Muscle layer of duodenum (tissue), 2 donors: ENCODE measurements around the gene SAYSD1.

Experiments used
- H3K27ac ChIP-seq: one replicate; pipeline ENCODE4 v1.7.0; 2013; ENCODE audit warnings: mild to moderate bottlenecking, low read length
- H3K27me3 ChIP-seq: one replicate; pipeline ENCODE4 v1.7.0; 2013; ENCODE audit warnings: low read depth, mild to moderate bottlenecking, control low read depth, low read length
- H3K36me3 ChIP-seq, 2 donors: one replicate each; pipeline ENCODE4 v1.7.0; 2013; ENCODE audit warnings: low read length in 2 of 2, control low read depth in 1 of 2, mild to moderate bottlenecking in 1 of 2; ENCODE audit not compliant: insufficient read depth in 2 of 2, control insufficient read depth in 1 of 2
- H3K4me1 ChIP-seq, 2 donors: one replicate each; pipeline ENCODE4 v1.7.0; 2013; ENCODE audit warnings: low read length in 2 of 2, mild to moderate bottlenecking in 2 of 2, control low read depth in 1 of 2, moderate library complexity in 1 of 2; ENCODE audit not compliant: insufficient read depth in 2 of 2, control insufficient read depth in 1 of 2
- H3K4me3 ChIP-seq, 2 donors: one replicate each; pipeline ENCODE4 v1.7.0; 2013; ENCODE audit warnings: low read length in 2 of 2, low read depth in 1 of 2, mild to moderate bottlenecking in 1 of 2
- H3K9me3 ChIP-seq, 2 donors: one replicate each; pipeline ENCODE4 v1.7.0; 2013; ENCODE audit warnings: low read length in 2 of 2, control low read depth in 1 of 2, mild to moderate bottlenecking in 1 of 2; ENCODE audit not compliant: control insufficient read depth in 1 of 2
- donor health status: healthy.

Gene SAYSD1

DNA sequence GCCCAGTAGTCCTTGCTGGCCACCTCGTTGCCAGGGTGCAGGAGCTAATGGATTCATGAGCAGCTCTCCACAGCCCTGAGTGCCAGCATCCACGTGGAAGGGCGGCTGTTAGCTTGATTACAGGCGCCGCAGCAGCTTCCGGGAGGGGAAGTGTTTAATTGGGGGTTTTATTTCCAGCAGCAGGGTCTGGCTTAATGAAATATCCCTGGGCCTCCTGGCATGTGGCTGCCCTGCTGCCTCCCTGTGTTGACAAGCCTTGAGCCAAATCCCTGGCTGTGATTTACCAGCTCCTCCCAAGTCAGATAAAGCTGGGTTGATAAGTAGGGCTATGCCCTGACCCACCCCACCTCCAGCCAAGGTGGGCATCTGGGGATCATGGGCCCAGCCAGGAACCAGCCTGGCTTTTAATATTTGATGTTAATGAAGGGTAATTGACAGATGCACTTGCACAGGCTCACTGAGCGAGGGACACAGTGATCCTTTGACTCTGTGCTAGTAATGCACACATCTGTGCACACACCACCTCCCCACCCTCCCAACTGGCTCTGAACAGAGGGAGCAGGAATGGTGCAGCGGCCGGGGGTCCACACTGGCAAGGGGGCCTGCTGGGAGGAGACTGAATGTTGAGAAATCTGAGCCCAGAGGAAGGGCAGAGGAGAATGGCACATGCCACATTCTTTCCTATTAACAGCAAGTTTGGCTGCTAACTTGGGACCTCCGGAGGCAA lies 52.8 kb downstream of the SAYSD1 start:
- H3K27ac ChIP-seq = no peak overlapping the region
- no peaks in the 10 kb centered on the region for H3K4me1 ChIP-seq
- H3K9me3 ChIP-seq = no peaks in the 10 kb centered on the region
- H3K4me3 ChIP-seq = no peak overlapping the region
- H3K27me3 ChIP-seq = no peaks in the 10 kb centered on the region
- no peaks in the 10 kb centered on the region for H3K36me3 ChIP-seq

DNA sequence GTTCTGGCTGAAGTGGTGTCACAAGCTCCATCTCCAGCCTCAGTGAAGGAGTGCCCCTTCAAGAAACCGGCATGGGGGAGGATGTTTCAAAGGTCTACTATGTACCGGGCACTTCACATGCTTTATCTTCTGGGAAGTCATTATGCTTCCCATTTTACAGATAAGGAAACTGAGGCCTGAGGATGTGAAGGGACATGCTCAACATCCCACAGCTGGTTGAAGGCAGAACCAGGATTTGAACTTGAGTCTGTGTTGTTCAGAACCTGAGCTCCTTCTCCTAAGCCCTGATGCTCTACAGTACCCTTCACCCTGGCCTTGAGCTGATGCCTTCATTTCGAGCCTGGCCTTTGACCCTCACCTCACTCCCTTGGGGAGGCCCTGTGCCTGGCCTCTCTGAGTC lies 53.4 kb downstream of the SAYSD1 start:
- no peak overlapping the region for H3K27ac ChIP-seq
- no peaks in the 10 kb centered on the region for H3K9me3 ChIP-seq
- no peaks in the 10 kb centered on the region for H3K4me1 ChIP-seq
- H3K4me3 ChIP-seq = no peak overlapping the region
- H3K27me3 ChIP-seq = no peaks in the 10 kb centered on the region
- no peaks in the 10 kb centered on the region for H3K36me3 ChIP-seq

DNA sequence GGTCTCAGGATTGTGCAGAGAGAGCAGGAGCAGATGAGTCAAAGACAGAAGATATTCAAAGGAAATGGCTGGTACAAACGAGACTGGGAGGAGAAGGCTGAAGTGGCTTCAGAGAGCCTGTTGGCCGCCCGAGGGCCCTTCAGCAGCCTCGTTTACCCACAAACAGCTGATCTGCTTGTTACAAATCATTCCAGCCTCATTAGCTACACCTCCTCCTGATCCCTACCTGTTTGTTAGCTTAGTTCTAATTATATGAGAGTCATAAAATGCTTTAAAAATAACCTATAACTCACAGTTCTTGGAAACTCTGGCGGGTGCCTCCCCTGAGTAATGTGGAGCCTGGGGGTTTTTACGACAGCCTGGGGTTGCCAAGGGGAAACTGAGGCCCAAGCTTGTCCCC lies 53.8 kb downstream of the SAYSD1 start:
- Histone ChIP-seq H3K4me3 (no peak overlapping the region), H3K36me3 (no peaks in the 10 kb centered on the region), H3K27me3 (no peaks in the 10 kb centered on the region), H3K27ac (no peak overlapping the region), H3K9me3 (no peaks in the 10 kb centered on the region), H3K4me1 (no peaks in the 10 kb centered on the region)

DNA sequence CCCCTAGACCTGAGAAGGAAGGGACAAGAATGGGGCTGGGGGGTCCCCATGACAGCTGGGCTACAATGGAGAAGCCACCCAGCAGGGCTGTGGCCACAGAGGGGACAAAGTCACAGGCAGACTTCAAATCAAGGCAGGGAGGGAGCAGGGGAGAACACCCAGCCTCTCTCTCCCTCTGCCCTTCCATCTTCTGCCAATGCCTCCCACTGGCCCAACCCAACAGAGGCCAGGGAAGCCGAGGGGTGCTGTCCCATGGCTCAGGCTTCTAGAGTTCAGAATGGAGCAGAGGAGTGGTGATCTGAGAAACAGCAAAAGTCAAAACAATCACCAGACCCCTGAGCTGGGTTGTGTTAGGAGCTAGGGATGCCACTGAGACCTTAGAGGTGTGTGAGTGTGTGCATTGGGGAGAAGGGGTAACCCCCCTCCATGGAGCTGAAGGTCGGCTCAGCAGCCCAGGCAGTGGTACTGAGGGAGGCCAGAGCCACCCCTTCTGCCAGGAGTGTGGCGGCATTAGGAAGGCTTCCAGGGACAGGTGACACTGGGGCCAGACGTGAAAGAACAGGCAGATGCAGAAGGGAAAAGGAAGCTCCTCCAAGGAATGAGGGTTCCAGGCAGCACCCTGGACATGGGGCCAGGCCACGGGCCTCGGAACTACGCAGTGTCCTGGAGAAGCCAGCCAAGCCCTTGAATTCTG lies 54.4 kb downstream of the SAYSD1 start:
- H3K36me3 ChIP-seq = no peaks in the 10 kb centered on the region
- H3K4me3 ChIP-seq = no peak overlapping the region
- H3K4me1 ChIP-seq = no peaks in the 10 kb centered on the region
- no peaks in the 10 kb centered on the region for H3K27me3 ChIP-seq
- H3K27ac ChIP-seq = no peak overlapping the region
- H3K9me3 ChIP-seq = no peaks in the 10 kb centered on the region

DNA sequence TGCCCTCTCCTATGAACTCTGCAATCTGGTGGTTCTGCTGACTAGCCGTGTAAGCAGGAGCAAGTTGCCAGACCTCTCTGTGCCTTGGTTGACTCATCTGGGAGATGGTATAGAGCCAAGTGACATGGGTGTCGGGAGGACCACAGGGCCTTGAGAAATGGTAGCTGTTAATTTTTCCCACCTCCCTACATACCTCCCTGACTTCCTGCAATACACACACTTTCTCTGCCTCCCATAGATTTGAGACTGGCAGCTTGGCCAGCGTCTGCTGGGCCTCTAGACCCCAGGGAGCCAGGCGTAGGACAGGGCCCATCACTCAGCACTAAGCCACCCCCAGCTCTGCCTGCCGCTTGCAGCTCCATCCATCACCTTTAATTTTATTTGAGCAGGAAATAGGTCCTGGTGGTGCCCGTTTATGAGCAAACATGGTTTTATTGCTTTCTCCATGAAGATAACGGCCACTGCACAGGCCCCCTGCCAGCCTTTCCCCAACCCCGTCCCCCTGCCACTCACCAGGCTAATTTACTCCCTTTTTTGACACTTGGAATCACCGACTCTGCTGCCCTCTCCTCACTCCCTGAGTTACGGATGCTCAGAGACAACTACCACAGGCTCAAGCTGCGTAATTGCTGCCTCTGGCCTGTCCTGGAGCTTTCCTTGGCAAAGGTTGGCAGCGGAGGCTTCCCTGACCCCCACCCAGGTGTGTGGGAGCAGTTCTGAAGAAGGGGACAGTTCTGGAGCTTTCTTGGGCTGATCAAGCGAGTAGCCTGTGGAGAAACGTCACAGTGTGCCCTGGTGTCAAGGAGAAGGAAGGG lies 55.3 kb downstream of the SAYSD1 start:
- H3K4me1 ChIP-seq = no peaks in the 10 kb centered on the region
- no peak overlapping the region for H3K27ac ChIP-seq
- no peaks in the 10 kb centered on the region for H3K9me3 ChIP-seq
- no peaks in the 10 kb centered on the region for H3K27me3 ChIP-seq
- H3K36me3 ChIP-seq = no peaks in the 10 kb centered on the region
- no peak overlapping the region for H3K4me3 ChIP-seq

DNA sequence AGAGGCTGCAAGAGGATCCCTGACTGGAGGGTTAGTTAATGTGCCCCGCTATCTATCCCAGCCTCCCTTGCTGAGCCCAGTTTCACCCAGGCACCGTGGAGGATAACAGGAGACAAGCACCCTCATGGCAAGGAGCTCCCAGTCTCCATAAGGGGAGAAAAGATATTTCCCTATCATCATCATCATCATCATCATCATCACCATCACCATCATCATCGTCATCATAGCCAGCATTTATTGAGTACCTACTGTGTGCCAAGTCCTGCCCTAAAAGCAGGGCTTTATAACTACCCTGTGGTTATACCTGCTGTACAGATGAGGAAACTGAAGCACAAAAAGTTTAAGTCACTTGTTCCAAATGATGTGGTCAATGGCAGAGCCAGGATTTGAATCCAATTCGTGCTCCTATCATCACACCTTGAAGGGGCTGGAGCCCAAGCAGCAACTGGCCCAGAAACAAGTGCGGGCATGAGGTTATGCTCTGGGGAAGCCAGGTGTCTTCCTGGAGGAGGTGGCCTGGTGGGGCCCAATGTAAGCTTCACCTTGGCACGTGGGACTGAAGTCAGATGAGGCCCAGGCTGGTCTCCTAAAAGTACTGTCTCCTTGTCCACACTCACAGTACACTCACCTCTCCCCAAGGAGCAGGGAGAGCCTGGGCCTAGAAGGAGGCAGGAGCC lies 56.4 kb downstream of the SAYSD1 start:
- no peaks in the 10 kb centered on the region for H3K36me3 ChIP-seq
- H3K27ac ChIP-seq = no peak overlapping the region
- no peaks in the 10 kb centered on the region for H3K9me3 ChIP-seq
- H3K4me3 ChIP-seq = no peak overlapping the region
- no peaks in the 10 kb centered on the region for H3K4me1 ChIP-seq
- no peaks in the 10 kb centered on the region for H3K27me3 ChIP-seq

DNA sequence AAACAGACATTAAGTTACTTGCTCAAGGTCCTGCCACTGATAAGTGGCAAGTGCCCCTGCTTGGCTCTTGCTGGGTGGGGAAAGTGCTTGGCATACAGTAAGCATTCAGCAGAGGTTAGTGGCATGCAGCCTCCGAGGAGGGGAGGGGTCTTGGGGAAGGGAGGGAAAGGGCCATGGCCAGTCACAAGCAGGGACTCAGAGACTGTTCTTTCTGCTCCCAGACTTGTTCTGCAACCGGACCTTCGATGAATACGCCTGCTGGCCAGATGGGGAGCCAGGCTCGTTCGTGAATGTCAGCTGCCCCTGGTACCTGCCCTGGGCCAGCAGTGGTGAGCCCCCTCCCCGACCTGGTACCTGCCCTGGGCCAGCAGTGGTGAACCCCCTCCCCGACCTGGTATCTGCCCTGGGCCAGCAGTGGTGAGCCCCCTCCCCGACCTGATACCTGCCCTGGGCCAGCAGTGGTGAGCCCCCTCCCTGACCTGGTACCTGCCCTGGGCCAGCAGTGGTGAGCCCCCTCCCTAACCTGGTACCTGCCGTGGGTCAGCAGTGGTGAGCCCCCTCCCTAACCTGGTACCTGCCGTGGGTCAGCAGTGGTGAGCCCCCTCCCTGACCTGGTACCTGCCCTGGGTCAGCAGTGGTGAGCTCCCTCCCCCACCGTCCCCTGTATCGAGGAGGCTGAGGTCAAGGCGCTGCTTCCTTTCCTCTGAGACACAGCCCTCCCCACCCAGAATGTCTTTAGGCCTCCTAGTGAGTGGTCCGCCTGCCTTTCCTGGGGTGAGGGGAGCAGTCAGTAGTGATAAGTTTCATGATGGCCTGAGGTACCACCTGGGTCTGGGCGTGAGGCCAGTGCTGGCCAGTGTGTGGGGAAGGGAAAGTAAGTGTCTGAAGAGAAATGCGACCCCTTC lies 57.5 kb downstream of the SAYSD1 start:
- Histone ChIP-seq H3K4me1 (no peaks in the 10 kb centered on the region), H3K27me3 (no peaks in the 10 kb centered on the region), H3K4me3 (no peak overlapping the region), H3K9me3 (no peaks in the 10 kb centered on the region), H3K36me3 (no peaks in the 10 kb centered on the region), H3K27ac (no peak overlapping the region)

DNA sequence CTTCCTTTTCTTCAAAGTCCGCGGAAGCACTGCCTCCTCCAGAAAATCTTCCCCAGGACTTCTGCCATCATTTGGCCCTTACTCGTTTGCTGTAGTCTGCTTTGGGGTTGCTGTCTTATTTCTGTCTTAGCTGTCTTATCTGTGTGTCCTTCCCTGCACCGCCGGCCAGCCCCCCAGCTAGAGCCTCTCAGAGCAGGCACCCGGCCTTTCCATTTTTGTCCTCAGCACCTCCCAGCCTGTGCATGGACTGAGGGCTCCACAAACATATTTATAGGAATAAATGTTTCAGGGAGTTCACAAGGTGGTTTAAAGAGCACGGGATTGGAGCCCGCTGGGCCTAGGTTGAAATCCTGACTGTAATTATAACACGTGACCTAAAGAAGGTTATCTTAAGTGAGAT lies 58.3 kb downstream of the SAYSD1 start:
- H3K4me3 ChIP-seq = no peak overlapping the region
- no peaks in the 10 kb centered on the region for H3K27me3 ChIP-seq
- no peaks in the 10 kb centered on the region for H3K4me1 ChIP-seq
- H3K27ac ChIP-seq = no peak overlapping the region
- H3K36me3 ChIP-seq = no peaks in the 10 kb centered on the region
- H3K9me3 ChIP-seq = no peaks in the 10 kb centered on the region

DNA sequence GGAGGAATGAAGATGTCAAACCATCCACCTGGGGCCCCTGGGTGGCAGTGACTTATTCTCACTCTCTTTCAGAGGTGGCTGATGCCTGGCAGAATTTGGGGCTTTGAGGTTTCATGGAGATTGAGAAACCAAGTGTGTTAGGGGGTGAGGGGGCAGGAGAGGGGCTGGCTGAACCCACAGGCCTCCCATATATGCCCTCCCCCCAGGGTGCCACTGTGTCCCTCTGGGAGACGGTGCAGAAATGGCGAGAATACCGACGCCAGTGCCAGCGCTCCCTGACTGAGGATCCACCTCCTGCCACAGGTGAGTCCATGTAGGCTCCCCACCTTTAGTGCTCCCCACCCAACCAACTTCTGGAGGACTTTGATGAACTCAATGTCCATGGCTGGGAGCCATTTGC lies 58.8 kb downstream of the SAYSD1 start:
- Histone ChIP-seq H3K27me3 (no peaks in the 10 kb centered on the region), H3K9me3 (no peaks in the 10 kb centered on the region), H3K4me1 (no peaks in the 10 kb centered on the region), H3K27ac (no peak overlapping the region), H3K36me3 (no peaks in the 10 kb centered on the region), H3K4me3 (no peak overlapping the region)

DNA sequence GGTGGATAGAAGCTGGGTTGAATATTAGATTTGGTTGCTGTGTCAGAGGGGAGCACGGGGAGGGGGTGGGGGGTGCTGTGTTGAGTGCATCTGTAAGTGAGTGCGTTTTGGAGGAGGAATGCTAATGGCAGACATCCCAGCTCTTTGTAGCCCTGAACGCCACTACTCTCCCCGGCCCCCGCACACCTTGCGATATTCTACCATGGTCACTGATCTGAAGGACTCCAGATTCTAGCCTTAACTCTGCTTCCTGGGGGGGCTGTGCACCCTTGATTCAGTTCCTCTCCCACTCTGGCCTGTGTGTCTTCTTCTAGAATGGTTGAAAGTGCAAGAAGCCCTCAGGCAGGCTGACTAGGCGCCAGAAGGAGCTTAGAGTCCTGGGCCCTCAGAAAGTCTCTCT lies 59.3 kb downstream of the SAYSD1 start:
- no peak overlapping the region for H3K27ac ChIP-seq
- H3K4me1 ChIP-seq = no peaks in the 10 kb centered on the region
- no peaks in the 10 kb centered on the region for H3K9me3 ChIP-seq
- no peaks in the 10 kb centered on the region for H3K36me3 ChIP-seq
- H3K4me3 ChIP-seq = no peak overlapping the region
- no peaks in the 10 kb centered on the region for H3K27me3 ChIP-seq
